GM19463 (cell line): ENCODE data around the gene PRDM16.
"Not testable (repeated sequence)": the region's sequence is repeated elsewhere in the genome, so short reads cannot be mapped to it uniquely, and the experiment has no call there.

Experiments used
- ATAC-seq: cut with Tn5 transposase; IDR thresholded peaks from one replicate; pipeline ENCODE4 v1.9.1; 2021; ENCODE audit warnings: mild to moderate bottlenecking, moderate library complexity; ENCODE audit not compliant: unreplicated experiment

The PRDM16 gene

GRCh38 chr1:3080053-3080955 lies 11.3 kb downstream of the PRDM16 start:
- ATAC-seq: no peak

- no peak for ATAC-seq
Measured at GRCh38 chr1:3081171-3081683, 12.2 kb downstream of the PRDM16 start.

GRCh38 chr1:3082051-3082450 lies 13.0 kb downstream of the PRDM16 start:
- ATAC-seq: no peak

- ATAC-seq: no peak
Measured at GRCh38 chr1:3082571-3083516, 13.8 kb downstream of the PRDM16 start.

GRCh38 chr1:3084154-3084553 lies 15.2 kb downstream of the PRDM16 start:
- no peak for ATAC-seq

GRCh38 chr1:3084726-3085125 lies 15.7 kb downstream of the PRDM16 start:
- ATAC-seq: no peak

- ATAC-seq: no peak
Measured at GRCh38 chr1:3085721-3086120, 16.7 kb downstream of the PRDM16 start.

- no peak for ATAC-seq
Measured at GRCh38 chr1:3086272-3086974, 17.4 kb downstream of the PRDM16 start.

- no peak for ATAC-seq
Measured at GRCh38 chr1:3087049-3087448, 18.0 kb downstream of the PRDM16 start.

- not testable (repeated sequence) for ATAC-seq
Measured at GRCh38 chr1:3087946-3088668, 19.1 kb downstream of the PRDM16 start.

- no peak for ATAC-seq
Measured at GRCh38 chr1:3089490-3089889, 20.5 kb downstream of the PRDM16 start.

GRCh38 chr1:3091334-3091733 lies 22.3 kb downstream of the PRDM16 start:
- no peak for ATAC-seq

GRCh38 chr1:3092530-3092929 lies 23.5 kb downstream of the PRDM16 start:
- no peak for ATAC-seq

- no peak for ATAC-seq
Measured at GRCh38 chr1:3093898-3094626, 25.1 kb downstream of the PRDM16 start.

- no peak for ATAC-seq
Measured at GRCh38 chr1:3094863-3095780, 26.1 kb downstream of the PRDM16 start.

- no peak for ATAC-seq
Measured at GRCh38 chr1:3096345-3096744, 27.3 kb downstream of the PRDM16 start.

GRCh38 chr1:3097231-3097630 lies 28.2 kb downstream of the PRDM16 start:
- ATAC-seq: no peak

GRCh38 chr1:3097861-3098260 lies 28.9 kb downstream of the PRDM16 start:
- ATAC-seq: no peak
